Keratinocyte (primary cell): Measurements from ENCODE around the gene BRI3BP. TPM values are rescaled to one million over a fixed set of nuclear protein-coding genes. Genes with fewer than 3 reads are reported as not detected.

ENCODE experiments used
- DNase-seq: peaks from one replicate; pipeline ENCODE4 v3.0.0-alpha.2; 2011; ENCODE audit warnings: low read depth, missing footprints, low spot score
- FAIRE-seq: peaks from 2 replicates; lab custom pipeline; 2011; peaks lifted over from hg19 to GRCh38; lab: Jason Lieb, UNC
- H2AFZ ChIP-seq: 2 replicates; pipeline ENCODE4 v1.6.0; 2012; ENCODE audit warnings: low read length, control low read depth, inconsistent platforms; ENCODE audit not compliant: control insufficient read depth
- H3K27ac ChIP-seq: 2 replicates; pipeline ENCODE4 v1.5.1; 2011; ENCODE audit warnings: low read length; ENCODE audit not compliant: control insufficient read depth, insufficient read depth
- H3K27me3 ChIP-seq: 3 replicates; pipeline ENCODE4 v1.6.0; 2011; ENCODE audit warnings: low read length; ENCODE audit not compliant: control insufficient read depth, insufficient read depth; ENCODE audit errors: extremely low read depth
- H3K36me3 ChIP-seq, 2 experiments: 2 replicates in 1 of 2; 3 replicates in 1 of 2; pipeline ENCODE4 v1.5.1; 2011; ENCODE audit warnings: low read length in 2 of 2, mild to moderate bottlenecking in 1 of 2; ENCODE audit not compliant: control insufficient read depth in 2 of 2, insufficient read depth in 2 of 2; ENCODE audit errors: extremely low read depth in 1 of 2
- H3K4me1 ChIP-seq: 3 replicates; pipeline ENCODE4 v1.5.1; 2011; ENCODE audit warnings: low read length; ENCODE audit not compliant: control insufficient read depth, insufficient read depth; ENCODE audit errors: extremely low read depth
- H3K4me2 ChIP-seq: 3 replicates; pipeline ENCODE4 v1.6.0; 2011; ENCODE audit warnings: low read depth, low read length; ENCODE audit not compliant: control insufficient read depth, insufficient read depth; ENCODE audit errors: extremely low read depth
- H3K4me3 ChIP-seq, 3 experiments: fragments of 200-600 bp in 1 of 3; sonication (generic) in 1 of 3; 2 replicates in 2 of 3; 3 replicates in 1 of 3; pipeline ENCODE4 v1.5.1; 2011 to 2016; ENCODE audit warnings: low read length in 3 of 3, mild to moderate bottlenecking in 3 of 3, control low read depth in 2 of 3, inconsistent platforms in 1 of 3, low read depth in 1 of 3, mixed read lengths in 1 of 3, mixed run types in 1 of 3, moderate library complexity in 1 of 3; ENCODE audit not compliant: control insufficient read depth in 2 of 3, insufficient read depth in 2 of 3; ENCODE audit errors: extremely low read depth in 1 of 3
- H3K79me2 ChIP-seq: 2 replicates; pipeline ENCODE4 v1.6.0; 2012; ENCODE audit warnings: low read length; ENCODE audit not compliant: control insufficient read depth, insufficient read depth
- H3K9ac ChIP-seq: 3 replicates; pipeline ENCODE4 v1.6.0; 2011; ENCODE audit warnings: low read length; ENCODE audit not compliant: control insufficient read depth, insufficient read depth; ENCODE audit errors: extremely low read depth
- H3K9me1 ChIP-seq: 3 replicates; pipeline ENCODE4 v1.6.0; 2011; ENCODE audit warnings: low read length; ENCODE audit not compliant: control insufficient read depth, insufficient read depth; ENCODE audit errors: extremely low read depth
- H3K9me3 ChIP-seq: 2 replicates; pipeline ENCODE4 v1.5.1; 2012; ENCODE audit warnings: low read depth, low read length; ENCODE audit not compliant: control insufficient read depth
- H4K20me1 ChIP-seq: 3 replicates; pipeline ENCODE4 v1.6.0; 2011; ENCODE audit warnings: low read length; ENCODE audit not compliant: control insufficient read depth, insufficient read depth; ENCODE audit errors: extremely low read depth
- CTCF ChIP-seq, 3 experiments: IDR thresholded peaks in 1 of 3; conservative IDR thresholded peaks in 1 of 3; optimal IDR thresholded peaks in 1 of 3; 2 replicates in 2 of 3; 3 replicates in 1 of 3; pipeline versions ENCODE3 to v1.5.1; 2011; ENCODE audit warnings: low read length in 3 of 3, mild to moderate bottlenecking in 3 of 3, moderate library complexity in 2 of 3, control low read depth in 1 of 3, inconsistent platforms in 1 of 3; ENCODE audit not compliant: insufficient read depth in 2 of 3; ENCODE audit errors: extremely low read depth in 1 of 3
- EZH2 ChIP-seq: IDR thresholded peaks from one replicate; pipeline ENCODE4 v1.6.1; 2012; ENCODE audit warnings: inconsistent platforms, mild to moderate bottlenecking, low read length, moderate library complexity
- dilution Hi-C: fragments of 300-500 bp; cut with MboI; formaldehyde crosslinking; loops from one replicate; pipeline ENCODE4 v1.7.0; 2020; ENCODE audit warnings: low sequenced_read_pairs; ENCODE audit not compliant: extremely low pct_ligation_motif_present
- polyA plus RNA-seq, 5 experiments: library from polyadenylated mRNA; depleted of rRNA in 3 of 5; stranded (reverse) in 3 of 5; stranded (forward) in 1 of 5; unstranded in 1 of 5; fragments of >200 nt; gene quantifications; 1 replicate in 1 of 5; 2 replicates in 3 of 5; 3 replicates in 1 of 5; pipeline versions ENCODE4 v1.2.1 to v1.2.3, GENCODE V29; 2011 to 2012; ENCODE audit warnings: missing spikeins in 2 of 5, low read depth in 1 of 5, low replicate concordance in 1 of 5

The BRI3BP gene
- polyA plus RNA-seq, 1 donor (not counting 4 experiments of a cell fraction or from before 2014, with no cell fraction given): 11.6 TPM

GRCh38 chr12:124953689-124954405 lies 39.6 kb upstream of the BRI3BP start:
- H3K79me2 ChIP-seq: no peaks in the 10 kb centered on the region
- no peak overlapping the region for H3K4me2 ChIP-seq
- dilution Hi-C loops: no loop called here
- DNase-seq: no peak
- no peaks in the 10 kb centered on the region for H3K4me1 ChIP-seq
- FAIRE-seq: no peak
- no peak overlapping the region for H3K4me3 ChIP-seq
- H4K20me1 ChIP-seq: no peaks in the 10 kb centered on the region
- no peak overlapping the region for H3K27ac ChIP-seq
- H3K9me1 ChIP-seq: no peaks in the 10 kb centered on the region
- H3K36me3 ChIP-seq: peaks cover 28 to 32% of the 10 kb centered on the region in 2 experiments
- H3K9me3 ChIP-seq: no peaks in the 10 kb centered on the region
- no peak overlapping the region for H2AFZ ChIP-seq
- H3K9ac ChIP-seq: no peak overlapping the region
- TF ChIP-seq EZH2 (no peak), CTCF (optimal IDR thresholded peaks at IDR 0.05 in 1 of 3, IDR thresholded peaks at IDR 0.05 in 1 of 3, conservative IDR thresholded peaks at IDR 0.05 in 1 of 3; ENCODE audit: extremely low read depth in 1 of 3, insufficient read depth in 2 of 3, low read length in 3 of 3) (no peak)
- H3K27me3 ChIP-seq: no peaks in the 10 kb centered on the region

GRCh38 chr12:124954771-124955170 lies 38.7 kb upstream of the BRI3BP start:
- H3K36me3 ChIP-seq: peaks cover 26 to 32% of the 10 kb centered on the region in 2 experiments
- dilution Hi-C loops: no loop called here
- H3K4me3 ChIP-seq: no peak overlapping the region
- DNase-seq: no peak
- no peak for TF ChIP-seq EZH2
- TF ChIP-seq CTCF (optimal IDR thresholded peaks at IDR 0.05 in 1 of 3, IDR thresholded peaks at IDR 0.05 in 1 of 3, conservative IDR thresholded peaks at IDR 0.05 in 1 of 3; ENCODE audit: extremely low read depth in 1 of 3, insufficient read depth in 2 of 3, low read length in 3 of 3): no peak
- H2AFZ ChIP-seq: no peak overlapping the region
- H3K27me3 ChIP-seq: no peaks in the 10 kb centered on the region
- no peaks in the 10 kb centered on the region for H3K79me2 ChIP-seq
- FAIRE-seq: no peak
- H3K9me3 ChIP-seq: no peaks in the 10 kb centered on the region
- no peaks in the 10 kb centered on the region for H3K9me1 ChIP-seq
- H3K27ac ChIP-seq: no peak overlapping the region
- H3K9ac ChIP-seq: no peak overlapping the region
- H3K4me1 ChIP-seq: no peaks in the 10 kb centered on the region
- no peak overlapping the region for H3K4me2 ChIP-seq
- H4K20me1 ChIP-seq: no peaks in the 10 kb centered on the region
